Purkinje cell (primary cell): ENCODE results near the gene ABCC5. TPM values are rescaled to one million over a fixed set of nuclear protein-coding genes. Genes with fewer than 3 reads are reported as not detected.

Source experiments
- polyA plus RNA-seq: library from polyadenylated mRNA; unstranded; fragments of >200 nt; fragmentation: Nextera tagmentation; gene quantifications from 2 replicates; pipeline ENCODE4 v1.2.1, GENCODE V29; 2014

Gene ABCC5
- 22.7 and 35.8 TPM in 2 replicates for polyA plus RNA-seq

GRCh38 chr3:184017672-184018423, at the start of gene ABCC5:
Gene ABCC5 (minus strand): TSS chr3:184017884. CDS start chr3:184014392, 3,492 bp downstream.

GRCh38 chr3:184052767-184053166, 35.1 kb upstream of the ABCC5 start, which contains the start of gene HTR3C:
Gene HTR3C (plus strand): TSS chr3:184053047. CDS start chr3:184053081, 34 bp downstream.

DNA sequence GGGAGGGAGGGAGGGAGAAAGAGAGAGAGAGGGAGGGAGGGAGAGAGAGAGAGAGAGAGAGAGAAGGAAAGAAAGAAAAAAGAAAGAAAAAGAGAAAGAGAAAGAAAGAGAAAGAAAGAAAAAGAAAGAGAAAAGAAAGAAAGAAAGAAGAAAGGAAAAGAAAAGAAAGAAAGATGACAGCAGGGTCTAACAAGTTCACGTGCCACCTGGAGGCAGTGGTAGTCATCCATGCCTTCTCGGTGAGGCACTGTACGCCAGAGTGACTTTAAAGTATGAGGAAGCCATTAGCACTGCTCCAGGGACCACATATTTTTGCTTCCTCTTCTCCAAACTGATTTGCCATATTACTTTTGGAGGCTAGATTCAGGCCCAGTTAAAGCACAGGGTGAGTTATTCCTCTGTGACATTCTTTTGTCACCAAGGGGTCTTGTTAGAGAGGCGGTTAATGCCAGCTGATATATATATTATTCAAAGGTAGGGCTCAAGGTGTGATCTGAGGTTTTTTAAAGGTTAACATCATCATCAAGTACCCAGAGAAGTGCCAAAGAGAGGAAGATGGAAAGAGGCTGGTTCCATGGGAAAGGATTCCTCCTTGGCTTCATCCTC, 13.6 kb upstream of the ABCC5 start, which contains the start of gene HTR3D:
Gene HTR3D (plus strand): TSS at position 556 of the 606 bp plus-strand sequence. CDS start 0 bp downstream, at position 556.

DNA sequence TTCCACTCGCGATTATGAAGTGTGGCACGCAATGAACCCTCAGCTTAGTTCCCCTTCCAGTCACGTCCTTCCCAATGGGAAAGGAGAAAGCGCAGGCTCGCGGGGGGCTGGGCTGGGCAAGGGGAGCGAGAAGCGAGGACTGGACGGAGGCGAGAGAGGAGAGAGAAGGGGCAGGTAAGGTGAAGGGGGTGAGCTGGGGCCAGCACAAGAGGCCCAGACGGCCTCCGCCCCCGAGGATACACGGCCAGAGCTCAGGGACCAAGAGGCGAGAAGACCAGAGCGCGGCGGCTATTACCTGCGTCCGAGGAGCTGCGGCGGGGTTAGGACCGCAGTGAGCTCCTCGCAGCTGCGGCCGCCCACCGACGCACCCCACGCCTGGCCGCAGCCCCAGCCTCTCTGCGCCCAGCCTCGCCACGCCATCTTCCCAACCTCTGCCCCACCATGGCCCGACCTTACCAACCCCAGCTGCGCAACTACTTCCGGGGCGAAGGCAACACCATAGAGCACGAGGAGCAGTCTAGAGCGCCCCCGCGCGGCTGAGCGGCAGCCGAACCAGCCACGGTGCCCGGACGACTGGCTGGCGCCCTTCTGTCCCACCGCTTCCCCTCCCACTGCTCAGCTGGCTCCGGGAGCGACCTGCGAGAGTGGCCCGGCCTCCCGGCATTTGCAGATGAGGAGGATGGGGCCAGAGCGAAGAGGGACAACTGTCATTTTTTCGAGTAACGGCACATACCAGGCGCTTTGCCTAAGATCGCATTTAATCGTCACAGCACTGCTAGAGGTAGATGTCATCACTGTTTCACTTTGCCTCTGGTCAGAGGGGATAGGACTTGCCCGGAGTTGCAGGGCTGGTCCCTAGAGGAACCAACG, 133.0 kb downstream of the ABCC5 start, which contains the start of gene PARL:
Gene PARL (minus strand): TSS at position 454 of the 870 bp plus-strand sequence. CDS start 34 bp downstream, at position 420.

Other genes starting within 250 kb of the ABCC5 start
- 8.7 and 13.6 TPM in 2 replicates for gene MAP6D1, start 192.3 kb downstream of the ABCC5 start, polyA plus RNA-seq
- 42.5 and 47.4 TPM in 2 replicates for gene PARL, start 133.0 kb downstream of the ABCC5 start, polyA plus RNA-seq
- not detected in 2 replicates for gene HTR3D, start 13.9 kb upstream of the ABCC5 start, polyA plus RNA-seq
- gene HTR3C, start 35.2 kb upstream of the ABCC5 start, polyA plus RNA-seq: not detected in 2 replicates
- not detected in 2 replicates for gene HTR3E, start 79.2 kb upstream of the ABCC5 start, polyA plus RNA-seq
- gene EIF2B5, start 117.5 kb upstream of the ABCC5 start, polyA plus RNA-seq: 18.7 and 30.0 TPM in 2 replicates
- gene DVL3, start 137.5 kb upstream of the ABCC5 start, polyA plus RNA-seq: 2.8 and 3.7 TPM in 2 replicates
- 245 and 317 TPM in 2 replicates for gene AP2M1, start 157.0 kb upstream of the ABCC5 start, polyA plus RNA-seq
- gene ABCF3, start 168.3 kb upstream of the ABCC5 start, polyA plus RNA-seq: 36.2 and 42.7 TPM in 2 replicates
- 0.89 and 2.1 TPM in 2 replicates for gene VWA5B2, start 211.7 kb upstream of the ABCC5 start, polyA plus RNA-seq
- 19.4 and 34.3 TPM in 2 replicates for gene ALG3, start 231.1 kb upstream of the ABCC5 start, polyA plus RNA-seq
- 2.5 and 3.6 TPM in 2 replicates for gene EEF1AKMT4, start 231.8 kb upstream of the ABCC5 start, polyA plus RNA-seq
- gene CAMK2N2, start 243.7 kb upstream of the ABCC5 start, polyA plus RNA-seq: 27.7 and 48.7 TPM in 2 replicates